Right atrium auricular region (tissue), 2 donors: ENCODE data around the gene EIPR1. TPM values are rescaled to one million over a fixed set of nuclear protein-coding genes. Genes with fewer than 3 reads are reported as not detected.

Experiments used
- DNase-seq: peaks from one replicate; pipeline ENCODE4 v3.0.0-alpha.2; 2019; ENCODE audit warnings: low spot score
- H3K27ac ChIP-seq, 2 donors: fragments of 200-600 bp; sonication (generic); 1 replicate in 1 of 2; 2 replicates in 1 of 2; pipeline ENCODE4 v1.5.1; 2016 to 2019
- H3K27me3 ChIP-seq, 2 donors: fragments of 200-600 bp; sonication (generic); one replicate each; pipeline versions ENCODE4 v1.5.1 to v1.6.0; 2017 to 2019
- H3K36me3 ChIP-seq: fragments of 200-600 bp; sonication (generic); one replicate; pipeline ENCODE4 v1.5.1; 2016
- H3K4me1 ChIP-seq, 2 donors: fragments of 200-600 bp; sonication (generic); one replicate each; pipeline versions ENCODE4 v1.5.1 to v1.6.0; 2017 to 2019
- H3K4me3 ChIP-seq, 2 donors: fragments of 200-600 bp; sonication (generic); 1 replicate in 1 of 2; 2 replicates in 1 of 2; pipeline ENCODE4 v1.5.1; 2017 to 2019; ENCODE audit warnings: mild to moderate bottlenecking in 1 of 2, moderate library complexity in 1 of 2
- H3K9me3 ChIP-seq, 2 donors: fragments of 200-600 bp; sonication (generic); one replicate each; pipeline ENCODE4 v1.5.1; 2019
- total RNA-seq, 2 donors: library from RNA; depleted of rRNA; stranded (reverse); fragments of >200 nt; gene quantifications; one replicate each; pipeline ENCODE4 v1.1.0, GENCODE V29; 2016
- TF ChIP-seq, protein P1 (sequence below), 2 donors: fragments of 200-600 bp; sonication (generic); IDR thresholded peaks; one replicate each; pipeline ENCODE4 v1.5.1; 2019; ENCODE audit warnings: antibody characterized with exemption in 2 of 2

EIPR1 gene
- total RNA-seq, 2 donors from 2014 or later: 13.2 to 13.6 TPM

DNA sequence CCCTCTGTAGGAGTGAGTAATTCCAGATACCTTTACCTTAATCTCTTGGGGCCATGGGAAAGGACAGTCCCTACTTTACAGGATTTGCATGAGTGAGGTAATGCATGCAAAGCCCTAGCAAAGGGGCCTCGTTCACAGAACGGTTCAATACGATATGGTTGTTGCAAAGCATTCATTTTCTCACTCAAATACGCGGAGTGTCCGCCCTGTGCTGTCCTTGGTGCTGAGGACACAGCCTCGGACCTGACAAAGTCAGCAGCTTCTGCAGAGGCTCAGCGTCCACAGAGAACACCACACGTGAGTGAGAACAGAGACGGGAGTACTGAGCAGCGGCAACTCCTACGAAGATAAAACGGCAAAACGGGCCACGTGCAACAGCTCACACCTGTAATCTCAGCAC is 125.7 kb downstream of the EIPR1 start:
- Histone ChIP-seq H3K27ac (no peak overlapping the region), H3K4me1 (no peaks in the 10 kb centered on the region), H3K4me3 (no peak overlapping the region), H3K27me3 (no peaks in the 10 kb centered on the region), H3K9me3 (peaks cover 0 to 21% of the 10 kb centered on the region in 2 donors), H3K36me3 (no peaks in the 10 kb centered on the region)
- DNase-seq: no peak
- TF ChIP-seq, protein P1, sequence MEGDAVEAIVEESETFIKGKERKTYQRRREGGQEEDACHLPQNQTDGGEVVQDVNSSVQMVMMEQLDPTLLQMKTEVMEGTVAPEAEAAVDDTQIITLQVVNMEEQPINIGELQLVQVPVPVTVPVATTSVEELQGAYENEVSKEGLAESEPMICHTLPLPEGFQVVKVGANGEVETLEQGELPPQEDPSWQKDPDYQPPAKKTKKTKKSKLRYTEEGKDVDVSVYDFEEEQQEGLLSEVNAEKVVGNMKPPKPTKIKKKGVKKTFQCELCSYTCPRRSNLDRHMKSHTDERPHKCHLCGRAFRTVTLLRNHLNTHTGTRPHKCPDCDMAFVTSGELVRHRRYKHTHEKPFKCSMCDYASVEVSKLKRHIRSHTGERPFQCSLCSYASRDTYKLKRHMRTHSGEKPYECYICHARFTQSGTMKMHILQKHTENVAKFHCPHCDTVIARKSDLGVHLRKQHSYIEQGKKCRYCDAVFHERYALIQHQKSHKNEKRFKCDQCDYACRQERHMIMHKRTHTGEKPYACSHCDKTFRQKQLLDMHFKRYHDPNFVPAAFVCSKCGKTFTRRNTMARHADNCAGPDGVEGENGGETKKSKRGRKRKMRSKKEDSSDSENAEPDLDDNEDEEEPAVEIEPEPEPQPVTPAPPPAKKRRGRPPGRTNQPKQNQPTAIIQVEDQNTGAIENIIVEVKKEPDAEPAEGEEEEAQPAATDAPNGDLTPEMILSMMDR (IDR thresholded peaks at IDR 0.05): no peak

DNA sequence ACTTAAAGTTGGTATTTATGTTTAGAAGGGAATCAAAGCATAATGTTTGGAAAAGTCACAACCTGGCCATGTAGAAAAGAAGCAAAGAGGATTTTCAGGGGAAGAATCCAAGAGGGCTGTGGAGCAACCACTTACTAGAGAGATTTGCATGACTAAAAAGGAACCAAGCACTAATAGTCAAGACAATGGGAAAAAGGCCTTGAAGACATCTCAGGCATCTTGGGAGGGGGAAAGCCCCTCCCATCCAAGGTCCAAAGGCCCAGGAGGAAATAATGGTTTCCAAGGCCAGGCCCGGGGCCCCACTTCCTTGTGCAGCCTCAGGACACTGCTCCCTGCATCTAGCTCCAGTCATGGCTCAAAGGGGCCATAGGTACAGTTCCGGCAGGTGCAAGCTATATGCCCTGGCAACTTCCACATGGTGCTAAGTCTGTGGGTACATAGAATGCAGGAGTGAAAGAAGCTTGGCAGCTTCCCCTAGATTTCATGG is 128.1 kb downstream of the EIPR1 start:
- no peak for DNase-seq
- Histone ChIP-seq H3K4me1 (no peaks in the 10 kb centered on the region), H3K4me3 (no peak overlapping the region), H3K27ac (no peak overlapping the region), H3K36me3 (no peaks in the 10 kb centered on the region), H3K9me3 (peaks cover 0 to 21% of the 10 kb centered on the region in 2 donors), H3K27me3 (no peaks in the 10 kb centered on the region)
- TF ChIP-seq, protein P1 (IDR thresholded peaks at IDR 0.05): no peak

DNA sequence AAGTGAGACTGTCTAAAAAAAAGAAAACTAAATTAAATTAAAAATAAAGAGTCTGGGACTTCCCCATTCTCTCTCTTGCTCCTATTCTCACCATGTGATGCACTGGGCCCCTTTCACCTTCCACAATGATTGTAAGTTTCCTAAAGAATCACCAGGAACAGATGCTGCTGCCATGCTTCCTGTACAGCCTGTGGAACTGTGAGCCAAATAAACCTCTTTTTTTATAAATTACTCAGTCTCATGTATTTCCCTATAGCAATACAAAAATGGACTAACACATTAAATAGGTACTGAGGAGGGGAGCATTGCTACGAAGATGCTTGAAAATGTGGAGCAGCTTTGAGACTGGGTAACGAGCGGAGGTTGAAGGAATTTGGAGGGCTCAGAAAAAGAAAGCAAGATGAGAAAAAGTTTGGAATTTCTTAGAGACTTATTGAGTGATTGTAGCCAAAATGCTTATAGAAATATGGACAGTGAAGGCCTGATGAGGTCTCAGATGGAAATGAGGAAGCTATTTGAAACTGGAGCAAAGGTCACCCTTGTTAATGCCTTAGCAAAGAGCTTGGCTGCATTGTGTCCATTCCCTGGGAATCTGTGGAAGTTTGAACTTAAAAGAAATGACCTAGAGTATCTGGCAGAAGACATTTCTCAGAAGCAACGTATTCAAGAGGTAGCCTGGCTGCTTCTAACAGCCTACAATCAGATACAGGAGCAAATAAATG is 128.7 kb downstream of the EIPR1 start:
- TF ChIP-seq, protein P1 (IDR thresholded peaks at IDR 0.05): no peak
- H3K27me3 ChIP-seq: no peaks in the 10 kb centered on the region
- H3K4me1 ChIP-seq: no peaks in the 10 kb centered on the region
- peaks cover 0 to 21% of the 10 kb centered on the region in 2 donors for H3K9me3 ChIP-seq
- DNase-seq: no peak
- no peak overlapping the region for H3K27ac ChIP-seq
- H3K4me3 ChIP-seq: no peak overlapping the region
- H3K36me3 ChIP-seq: no peaks in the 10 kb centered on the region

DNA sequence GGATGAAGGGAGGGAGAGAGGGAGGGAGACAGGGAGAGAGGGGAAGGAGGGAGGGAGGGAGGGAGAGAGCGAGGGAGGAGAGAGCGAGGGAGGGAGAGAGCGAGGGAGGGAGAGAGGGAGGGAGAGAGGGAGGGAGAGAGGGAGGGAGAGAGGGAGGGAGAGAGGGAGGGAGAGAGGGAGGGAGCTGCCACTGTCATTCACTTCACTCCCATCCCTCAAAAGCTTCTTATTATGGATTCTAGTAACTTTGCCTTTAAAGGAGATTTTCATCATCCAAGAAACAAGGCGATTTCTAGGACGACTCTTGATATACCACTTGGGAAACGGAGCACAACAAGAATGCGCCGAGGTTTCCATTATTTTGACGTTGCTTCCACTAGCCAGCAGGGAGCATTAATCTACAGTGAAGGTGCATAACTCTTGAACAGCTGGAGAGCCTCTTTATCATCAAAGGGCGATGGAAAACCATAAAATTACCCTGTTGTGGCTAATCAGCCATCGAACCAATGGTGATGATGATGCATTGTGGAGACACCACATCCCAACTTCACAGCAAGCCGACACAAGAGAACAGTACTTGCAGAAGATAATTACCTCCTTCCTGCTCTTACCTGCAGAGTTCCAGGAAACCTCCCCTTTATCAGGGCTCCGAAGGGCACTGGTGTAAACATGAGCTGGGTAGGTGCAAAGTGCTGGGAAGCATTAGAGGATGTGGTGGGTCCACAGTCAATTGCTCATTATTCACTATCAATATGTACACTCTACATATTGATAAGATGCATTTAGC is 130.5 kb downstream of the EIPR1 start:
- no peak for DNase-seq
- H3K36me3 ChIP-seq: no peaks in the 10 kb centered on the region

DNA sequence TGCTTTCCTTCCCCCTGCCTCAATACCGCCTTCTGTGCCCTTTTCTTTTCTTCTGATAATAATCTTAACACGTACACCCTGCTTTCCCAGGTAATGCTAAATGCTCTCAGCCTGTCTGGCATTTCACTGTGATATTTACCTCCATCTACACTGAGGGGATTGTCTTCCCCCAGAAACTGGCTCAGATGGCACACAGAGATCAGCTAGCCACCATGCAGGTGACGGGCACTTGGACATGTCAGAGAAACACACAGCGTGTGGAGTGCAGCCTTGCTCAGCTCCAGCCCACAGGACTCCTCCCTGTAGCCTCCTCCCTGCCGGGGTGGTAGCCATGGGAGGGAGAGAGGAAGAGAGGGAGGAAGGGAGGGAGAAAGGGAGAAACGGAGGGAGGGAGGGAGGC is 131.2 kb downstream of the EIPR1 start:
- Histone ChIP-seq H3K4me3 (no peak overlapping the region), H3K27ac (no peak overlapping the region), H3K9me3 (peaks cover 0 to 21% of the 10 kb centered on the region in 2 donors), H3K4me1 (no peaks in the 10 kb centered on the region), H3K36me3 (no peaks in the 10 kb centered on the region), H3K27me3 (no peaks in the 10 kb centered on the region)
- TF ChIP-seq, protein P1 (IDR thresholded peaks at IDR 0.05): no peak
- DNase-seq: no peak

More for the DNA sequence above, 130.5 kb downstream of the EIPR1 start:
- H3K4me3 ChIP-seq: no peak overlapping the region
- no peak overlapping the region for H3K27ac ChIP-seq
- peaks cover 0 to 21% of the 10 kb centered on the region in 2 donors for H3K9me3 ChIP-seq
- H3K4me1 ChIP-seq: no peaks in the 10 kb centered on the region
- TF ChIP-seq, protein P1 (IDR thresholded peaks at IDR 0.05): no peak
- no peaks in the 10 kb centered on the region for H3K27me3 ChIP-seq
